Cardiac fibroblast (primary cell): ENCODE measurements around the gene CARD11.

Experiments used
- DNase-seq, 2 donors: peaks; one replicate each; pipeline versions ENCODE4 v3.0.0 to v3.0.0-alpha.2; 2010; ENCODE audit warnings: low read depth in 2 of 2
- H3K4me3 ChIP-seq, 2 donors: replicated peaks in 1 of 2; 1 replicate in 1 of 2; 2 replicates in 1 of 2; pipeline ENCODE4 v1.5.1; 2011; ENCODE audit warnings: low read depth in 2 of 2, low read length in 2 of 2, mild to moderate bottlenecking in 2 of 2, moderate library complexity in 1 of 2
- TF ChIP-seq, protein P1 (sequence below): IDR thresholded peaks from one replicate; pipeline ENCODE4 v1.5.1; 2011; ENCODE audit warnings: low read depth, mild to moderate bottlenecking, low read length, inconsistent platforms

CARD11 gene

GRCh38 chr7:2906197-2906931, 137.3 kb downstream of the CARD11 start:
- TF ChIP-seq, protein P1, sequence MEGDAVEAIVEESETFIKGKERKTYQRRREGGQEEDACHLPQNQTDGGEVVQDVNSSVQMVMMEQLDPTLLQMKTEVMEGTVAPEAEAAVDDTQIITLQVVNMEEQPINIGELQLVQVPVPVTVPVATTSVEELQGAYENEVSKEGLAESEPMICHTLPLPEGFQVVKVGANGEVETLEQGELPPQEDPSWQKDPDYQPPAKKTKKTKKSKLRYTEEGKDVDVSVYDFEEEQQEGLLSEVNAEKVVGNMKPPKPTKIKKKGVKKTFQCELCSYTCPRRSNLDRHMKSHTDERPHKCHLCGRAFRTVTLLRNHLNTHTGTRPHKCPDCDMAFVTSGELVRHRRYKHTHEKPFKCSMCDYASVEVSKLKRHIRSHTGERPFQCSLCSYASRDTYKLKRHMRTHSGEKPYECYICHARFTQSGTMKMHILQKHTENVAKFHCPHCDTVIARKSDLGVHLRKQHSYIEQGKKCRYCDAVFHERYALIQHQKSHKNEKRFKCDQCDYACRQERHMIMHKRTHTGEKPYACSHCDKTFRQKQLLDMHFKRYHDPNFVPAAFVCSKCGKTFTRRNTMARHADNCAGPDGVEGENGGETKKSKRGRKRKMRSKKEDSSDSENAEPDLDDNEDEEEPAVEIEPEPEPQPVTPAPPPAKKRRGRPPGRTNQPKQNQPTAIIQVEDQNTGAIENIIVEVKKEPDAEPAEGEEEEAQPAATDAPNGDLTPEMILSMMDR: no peak
- no peak for DNase-seq
- H3K4me3 ChIP-seq: no peak overlapping the region

- no peak overlapping the region for H3K4me3 ChIP-seq
- DNase-seq: no peak
- TF ChIP-seq, protein P1: no peak
Observed at GRCh38 chr7:2905500-2905899, 138.2 kb downstream of the CARD11 start.

DNA sequence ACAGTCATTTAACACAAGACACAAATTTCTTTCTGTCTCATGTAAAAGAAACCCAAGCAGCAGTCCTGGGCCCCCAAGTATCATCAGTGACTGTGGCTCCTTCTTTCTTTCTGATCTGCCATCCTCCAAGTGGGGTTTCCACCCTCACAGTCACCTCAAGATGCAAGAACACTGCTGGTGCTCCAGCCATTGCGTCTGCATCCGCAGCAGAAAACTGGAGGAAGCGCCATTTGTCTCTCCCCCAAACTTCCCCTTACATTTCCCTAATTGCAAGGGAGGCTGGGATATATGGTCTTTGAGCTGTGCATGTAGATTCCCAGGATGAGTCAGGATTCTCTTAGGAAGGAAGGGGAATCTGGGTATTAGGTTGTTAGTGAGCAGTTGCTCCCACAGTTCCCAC, 138.6 kb downstream of the CARD11 start:
- TF ChIP-seq, protein P1: no peak
- no peak for DNase-seq
- H3K4me3 ChIP-seq: no peak overlapping the region

GRCh38 chr7:2904202-2904601, 139.5 kb downstream of the CARD11 start:
- TF ChIP-seq, protein P1: no peak
- H3K4me3 ChIP-seq: no peak overlapping the region
- DNase-seq: no peak

DNA sequence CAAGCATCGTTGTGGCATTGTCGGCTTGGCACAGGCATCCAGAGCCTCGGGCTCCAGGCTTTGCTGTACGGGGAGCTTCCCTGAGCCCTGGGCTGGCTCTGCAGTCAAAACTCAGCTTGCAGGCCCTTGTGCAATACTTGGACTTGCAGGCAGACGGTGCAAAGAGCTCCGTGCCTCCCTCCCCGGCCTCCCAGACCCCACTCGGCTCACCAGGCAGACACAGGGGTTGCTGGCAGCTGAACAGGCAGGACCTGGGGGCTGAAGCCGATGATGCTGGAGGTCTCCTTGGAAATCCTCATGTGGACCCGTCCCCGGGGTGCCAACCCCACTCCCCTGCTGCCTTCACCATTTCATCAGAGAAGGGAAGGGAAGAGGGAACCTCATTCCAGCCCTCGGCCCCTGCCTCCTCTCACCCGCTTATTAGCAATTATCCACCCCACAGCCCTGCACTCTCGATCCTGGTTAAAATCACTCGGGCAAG, 139.9 kb downstream of the CARD11 start:
- DNase-seq: peak in 1 of 2 donors; percentile 23
- TF ChIP-seq, protein P1: no peak
- H3K4me3 ChIP-seq: no peak overlapping the region

DNA sequence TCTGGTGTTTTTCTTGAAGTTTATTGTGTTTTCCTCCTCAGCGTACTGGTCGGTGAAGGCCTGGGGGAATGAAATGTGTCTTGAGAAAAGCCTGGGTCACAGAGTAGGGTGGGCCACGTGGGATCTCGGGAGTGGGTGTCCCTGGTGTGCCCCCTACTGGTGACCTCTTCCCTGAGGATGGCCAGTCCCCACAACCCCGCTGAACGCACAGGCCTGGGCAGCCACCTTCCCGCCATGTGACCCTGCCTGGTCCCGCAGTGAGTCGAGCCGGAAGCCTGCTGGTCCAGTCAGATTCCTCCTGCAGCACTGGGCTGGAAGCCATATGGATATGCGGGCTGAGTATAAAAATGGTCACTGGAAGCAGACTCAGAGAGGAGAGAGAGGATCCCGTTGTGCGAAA, 146.6 kb downstream of the CARD11 start:
- TF ChIP-seq, protein P1: no peak
- DNase-seq: no peak
- no peak overlapping the region for H3K4me3 ChIP-seq
